ENCODE data around the gene GCNT2.
"Not testable (repeated sequence)": the region's sequence is repeated elsewhere in the genome, so short reads cannot be mapped to it uniquely, and the experiment has no call there.

DNA sequence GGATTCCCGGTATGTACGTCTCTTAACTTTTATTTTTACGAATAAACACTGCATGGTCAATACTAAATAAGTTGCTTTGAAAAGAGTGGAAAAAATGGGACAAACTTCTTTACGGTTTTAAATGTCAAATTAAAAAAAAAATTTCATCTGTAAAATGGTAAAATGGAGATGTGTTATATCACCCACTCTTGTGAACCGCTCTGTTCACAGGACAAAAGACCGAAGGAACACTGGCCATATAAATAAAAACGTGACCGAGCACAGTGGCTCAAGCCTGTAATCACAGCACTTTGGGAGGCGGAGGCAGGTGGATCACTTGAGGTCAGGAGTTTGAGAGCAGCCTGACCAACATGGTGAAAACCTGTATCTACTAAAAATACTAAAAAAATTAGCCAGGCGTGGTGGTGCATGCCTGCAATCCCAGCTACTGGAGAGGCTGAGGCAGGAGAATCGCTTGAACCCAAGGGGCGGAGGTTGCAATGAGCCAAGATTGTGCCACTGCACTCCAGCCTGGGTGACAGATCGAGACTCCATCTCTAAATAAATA, 8.8 kb downstream of the GCNT2 start:
- not testable (repeated sequence) for TF ChIP-seq POLR2AphosphoS5 (IDR thresholded peaks at IDR 0.05); POLR2A (IDR thresholded peaks at IDR 0.05; ENCODE audit: low read depth); EP300 (IDR thresholded peaks at IDR 0.05)
- TF ChIP-seq, protein P1, sequence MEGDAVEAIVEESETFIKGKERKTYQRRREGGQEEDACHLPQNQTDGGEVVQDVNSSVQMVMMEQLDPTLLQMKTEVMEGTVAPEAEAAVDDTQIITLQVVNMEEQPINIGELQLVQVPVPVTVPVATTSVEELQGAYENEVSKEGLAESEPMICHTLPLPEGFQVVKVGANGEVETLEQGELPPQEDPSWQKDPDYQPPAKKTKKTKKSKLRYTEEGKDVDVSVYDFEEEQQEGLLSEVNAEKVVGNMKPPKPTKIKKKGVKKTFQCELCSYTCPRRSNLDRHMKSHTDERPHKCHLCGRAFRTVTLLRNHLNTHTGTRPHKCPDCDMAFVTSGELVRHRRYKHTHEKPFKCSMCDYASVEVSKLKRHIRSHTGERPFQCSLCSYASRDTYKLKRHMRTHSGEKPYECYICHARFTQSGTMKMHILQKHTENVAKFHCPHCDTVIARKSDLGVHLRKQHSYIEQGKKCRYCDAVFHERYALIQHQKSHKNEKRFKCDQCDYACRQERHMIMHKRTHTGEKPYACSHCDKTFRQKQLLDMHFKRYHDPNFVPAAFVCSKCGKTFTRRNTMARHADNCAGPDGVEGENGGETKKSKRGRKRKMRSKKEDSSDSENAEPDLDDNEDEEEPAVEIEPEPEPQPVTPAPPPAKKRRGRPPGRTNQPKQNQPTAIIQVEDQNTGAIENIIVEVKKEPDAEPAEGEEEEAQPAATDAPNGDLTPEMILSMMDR (IDR thresholded peaks at IDR 0.05), result not testable (repeated sequence)
